HG02759 (cell line): Measurements from ENCODE around the gene CLK4.

Experiments used
- ATAC-seq: cut with Tn5 transposase; IDR thresholded peaks from one replicate; pipeline ENCODE4 v1.9.1; 2021; ENCODE audit warnings: mild to moderate bottlenecking, moderate library complexity; ENCODE audit not compliant: unreplicated experiment

Gene CLK4

GRCh38 chr5:178626484-178627258, at the start of gene CLK4:
Gene CLK4 (minus strand): TSS chr5:178627050. CDS start chr5:178623416, 3,634 bp downstream.
- peak; percentile 84 for ATAC-seq

GRCh38 chr5:178675922-178676321, 49.1 kb upstream of the CLK4 start:
- ATAC-seq: no peak

- ATAC-seq: no peak
Measured at GRCh38 chr5:178674334-178674733, 47.5 kb upstream of the CLK4 start.

- no peak for ATAC-seq
Measured at GRCh38 chr5:178673801-178674295, 47.0 kb upstream of the CLK4 start.

- no peak for ATAC-seq
Measured at GRCh38 chr5:178672630-178673029, 45.8 kb upstream of the CLK4 start.

- ATAC-seq: no peak
Measured at GRCh38 chr5:178671602-178672144, 44.8 kb upstream of the CLK4 start.

- ATAC-seq: no peak
Measured at GRCh38 chr5:178670351-178670885, 43.6 kb upstream of the CLK4 start.

- ATAC-seq: no peak
Measured at GRCh38 chr5:178668579-178668978, 41.7 kb upstream of the CLK4 start.

- no peak for ATAC-seq
Measured at GRCh38 chr5:178667688-178668087, 40.8 kb upstream of the CLK4 start.

- no peak for ATAC-seq
Measured at GRCh38 chr5:178667101-178667500, 40.3 kb upstream of the CLK4 start.

GRCh38 chr5:178664141-178664540, 37.3 kb upstream of the CLK4 start:
- no peak for ATAC-seq

- ATAC-seq: no peak
Measured at GRCh38 chr5:178662541-178662860, 35.7 kb upstream of the CLK4 start.

- no peak for ATAC-seq
Measured at GRCh38 chr5:178661836-178662540, 35.1 kb upstream of the CLK4 start.

- ATAC-seq: no peak
Measured at GRCh38 chr5:178651046-178651810, 24.4 kb upstream of the CLK4 start.

- ATAC-seq: no peak
Measured at GRCh38 chr5:178650214-178650613, 23.4 kb upstream of the CLK4 start.

GRCh38 chr5:178649580-178649979, 22.7 kb upstream of the CLK4 start:
- ATAC-seq: no peak

GRCh38 chr5:178644826-178645545, 18.1 kb upstream of the CLK4 start:
- ATAC-seq: no peak

GRCh38 chr5:178642351-178642909, 15.6 kb upstream of the CLK4 start:
- ATAC-seq: no peak

- ATAC-seq: no peak
Measured at GRCh38 chr5:178641711-178642110, 14.9 kb upstream of the CLK4 start.
